ENCODE measurements around the gene ABCF1. TPM values are rescaled to one million over a fixed set of nuclear protein-coding genes. Genes with fewer than 3 reads are reported as not detected.

The ABCF1 gene
- total and polyA plus RNA-seq, 2 of the 8 experiments (the other 6 are each of a cell fraction or from before 2014, with no cell fraction given): 48.8 to 123 TPM

DNA sequence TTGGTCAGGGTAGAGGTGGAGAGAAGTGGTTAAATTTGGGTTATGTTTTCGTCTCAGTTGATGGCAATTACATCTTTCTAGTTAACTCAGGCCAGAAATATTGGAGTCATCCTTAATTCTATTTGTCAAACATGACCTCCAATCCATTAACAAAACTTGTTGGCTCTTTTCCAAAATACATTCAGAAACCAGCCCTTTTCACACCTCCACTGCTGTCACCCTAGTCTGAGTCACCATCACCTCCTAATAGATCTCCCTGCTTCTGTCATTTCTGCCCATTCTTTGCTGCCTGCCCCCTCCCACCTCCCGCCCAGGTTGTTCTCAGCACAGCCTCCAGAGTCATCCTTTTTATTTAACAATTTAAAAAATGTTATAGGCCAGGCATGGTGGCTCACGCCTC lies 3.0 kb upstream of the ABCF1 start (continued):
- TF ChIP-seq, protein P1, sequence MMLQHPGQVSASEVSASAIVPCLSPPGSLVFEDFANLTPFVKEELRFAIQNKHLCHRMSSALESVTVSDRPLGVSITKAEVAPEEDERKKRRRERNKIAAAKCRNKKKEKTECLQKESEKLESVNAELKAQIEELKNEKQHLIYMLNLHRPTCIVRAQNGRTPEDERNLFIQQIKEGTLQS (IDR thresholded peaks at IDR 0.05; ENCODE audit: insufficient read depth, low read depth, low read length): no peak
- TF ChIP-seq TBP (IDR thresholded peaks at IDR 0.05; ENCODE audit: low read depth, low read length) (no peak), YY1 (IDR thresholded peaks at IDR 0.05; ENCODE audit: low read depth, low read length) (no peak), CHD2 (IDR thresholded peaks at IDR 0.05; ENCODE audit: low read length) (no peak), CREB1 (IDR thresholded peaks at IDR 0.05) (no peak), EZH2 (IDR thresholded peaks at IDR 0.05; ENCODE audit: low read depth, low read length, severe bottlenecking) (no peak), RNF2 (IDR thresholded peaks at IDR 0.05; ENCODE audit: borderline replicate concordance, low read depth, low read length, missing control alignments, poor library complexity, severe bottlenecking) (no peak)
